ENCODE results near the gene ADCY1.
"Not testable (repeated sequence)": the region's sequence is repeated elsewhere in the genome, so short reads cannot be mapped to it uniquely, and the experiment has no call there.

ADCY1 gene

DNA sequence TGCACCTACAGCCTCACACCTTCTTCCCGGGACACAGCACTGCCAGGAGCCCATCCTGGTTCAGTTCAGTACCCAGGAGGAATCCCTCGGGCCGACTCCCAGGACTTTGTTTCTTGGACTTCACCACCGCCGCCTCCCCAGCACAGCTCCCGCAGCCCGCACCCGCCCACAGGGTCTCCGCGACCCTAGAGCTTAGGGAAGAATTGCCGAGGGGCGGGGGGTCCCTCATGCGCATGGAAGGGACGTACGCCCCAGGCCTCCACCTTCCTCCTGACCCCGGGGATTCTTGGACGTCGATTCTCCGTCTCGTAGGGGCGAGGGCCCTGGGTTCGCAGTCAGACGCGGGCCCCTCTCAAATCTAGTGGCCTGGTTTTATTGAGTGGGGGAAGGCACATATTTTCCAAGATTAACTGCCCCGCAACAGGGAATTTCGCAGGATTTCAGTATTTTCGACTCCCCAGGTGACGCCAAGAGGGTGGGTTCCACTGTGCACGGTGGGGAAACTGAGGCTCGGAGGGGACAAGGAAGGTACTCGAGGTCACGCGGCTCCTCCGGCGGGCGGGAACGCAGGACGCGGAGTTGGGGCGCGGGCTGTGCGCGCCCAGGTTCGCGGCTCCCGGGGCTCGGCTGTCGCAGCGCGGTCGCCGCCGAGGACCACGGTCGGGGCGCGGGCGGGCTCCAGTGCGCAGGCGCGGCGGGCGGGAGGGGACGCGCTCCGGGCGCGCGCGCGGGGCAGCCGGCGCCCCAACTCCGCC lies at the start of gene ADCY1:
Gene ADCY1 (plus strand): TSS at position 708 of the 755 bp plus-strand sequence. CDS start 176 bp downstream, outside the sequence.
- peak; percentile 66 for DNase-seq

DNA sequence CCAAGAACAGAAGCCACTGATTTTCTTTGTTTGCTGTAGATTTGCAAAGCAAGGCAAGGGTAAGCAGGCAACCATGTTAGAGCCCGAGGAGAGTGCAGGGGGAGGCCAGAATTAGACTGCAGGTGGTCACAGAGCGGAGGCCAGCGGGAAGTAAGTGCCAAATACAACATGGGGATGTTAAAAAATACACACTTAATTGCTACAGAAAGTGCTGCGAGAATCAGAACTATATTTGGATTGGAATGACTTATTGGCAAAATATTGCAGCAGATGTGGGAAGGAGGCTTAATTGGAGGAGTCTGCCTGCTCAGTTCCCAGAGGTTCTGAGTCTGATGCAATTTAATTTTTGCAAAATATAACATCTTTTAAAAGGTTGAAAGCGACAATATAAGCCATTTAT lies 49.7 kb upstream of the ADCY1 start:
- DNase-seq: no peak

- DNase-seq: no peak
Measured at GRCh38 chr7:45525057-45525456, 49.1 kb upstream of the ADCY1 start.

DNA sequence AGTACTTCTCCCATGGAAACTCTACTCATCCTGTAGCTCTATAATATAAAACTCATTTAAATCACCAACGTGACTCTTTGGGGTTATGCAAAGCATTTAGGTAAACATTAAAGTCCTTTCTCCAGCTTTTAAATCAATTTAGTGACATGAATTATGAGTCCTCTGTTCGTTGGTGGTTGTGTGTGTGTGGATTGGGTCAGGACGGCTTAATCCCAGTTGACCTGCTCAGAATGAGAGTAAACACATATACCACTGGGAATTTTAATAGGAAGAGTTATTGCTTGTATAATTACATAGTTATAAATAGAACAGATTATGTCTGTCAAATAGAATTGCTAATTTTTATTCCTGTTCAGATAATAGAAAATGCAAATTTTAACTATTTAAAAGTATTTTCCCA lies 30.7 kb upstream of the ADCY1 start:
- no peak for DNase-seq

DNA sequence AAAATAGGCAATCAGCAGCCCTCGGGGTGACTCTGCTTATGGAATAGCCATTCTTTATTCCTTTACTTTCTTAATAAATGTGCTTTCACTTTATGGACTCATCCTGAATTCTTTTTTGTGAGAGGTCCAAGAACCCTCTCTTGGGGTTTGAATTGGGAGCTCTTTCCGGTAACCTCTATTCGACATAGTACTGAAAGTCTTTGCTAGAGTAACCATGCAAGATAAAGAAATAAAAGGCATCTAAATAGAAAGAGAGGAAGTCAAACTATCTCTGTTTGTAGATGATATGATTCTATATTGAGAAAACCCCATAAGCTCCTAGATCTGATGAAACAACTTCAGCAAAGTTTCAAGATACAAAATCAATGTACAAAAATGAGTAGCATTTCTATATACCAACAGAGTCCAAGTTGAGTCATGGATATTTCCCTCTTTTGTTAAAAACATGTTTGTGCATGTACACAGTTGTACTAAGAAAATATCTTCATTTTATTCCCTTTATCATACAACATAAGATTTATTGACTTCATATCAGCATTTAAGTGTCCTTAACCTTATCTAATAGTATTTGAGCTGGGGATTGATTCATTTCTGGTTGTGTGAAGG lies 29.0 kb upstream of the ADCY1 start:
- not testable (repeated sequence) for DNase-seq

DNA sequence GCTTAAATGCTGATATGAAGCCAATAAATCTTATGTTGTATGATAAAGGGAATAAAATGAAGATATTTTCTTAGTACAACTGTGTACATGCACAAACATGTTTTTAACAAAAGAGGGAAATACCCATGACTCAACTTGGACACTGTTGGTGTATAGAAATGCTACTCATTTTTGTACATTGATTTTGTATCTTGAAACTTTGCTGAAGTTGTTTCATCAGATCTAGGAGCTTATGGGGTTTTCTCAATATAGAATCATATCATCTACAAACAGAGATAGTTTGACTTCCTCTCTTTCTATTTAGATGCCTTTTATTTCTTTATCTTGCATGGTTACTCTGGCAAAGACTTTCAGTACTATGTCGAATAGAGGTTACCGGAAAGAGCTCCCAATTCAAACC lies 25.3 kb upstream of the ADCY1 start:
- DNase-seq: not testable (repeated sequence)

- DNase-seq: peak; percentile 7
Measured at GRCh38 chr7:45563401-45563800, 10.8 kb upstream of the ADCY1 start.

DNA sequence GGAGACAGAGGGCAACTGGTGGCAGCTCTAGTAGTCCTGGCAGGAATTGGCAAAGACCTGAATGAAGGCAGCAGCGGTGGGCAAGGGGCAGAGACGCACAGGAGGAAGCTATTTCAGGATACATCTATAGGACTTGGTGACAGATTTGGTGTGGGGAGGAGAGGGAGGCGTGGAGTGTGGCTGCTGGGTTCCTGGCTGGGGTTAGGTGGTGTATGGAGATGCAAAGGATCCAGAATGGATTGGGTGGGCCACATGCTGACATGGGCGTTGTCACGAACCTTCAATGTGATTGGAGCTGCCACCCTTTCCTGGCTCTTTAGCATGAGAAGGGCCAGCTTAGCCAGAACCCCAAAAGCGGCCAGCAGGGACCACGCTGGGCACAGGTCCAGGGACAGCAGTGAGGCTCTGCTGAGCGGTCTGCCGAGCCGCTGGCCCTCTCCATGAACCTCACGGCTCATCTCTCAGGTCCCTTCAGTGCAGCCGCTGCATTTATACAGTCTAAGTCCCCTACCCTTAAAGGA lies 10.2 kb upstream of the ADCY1 start:
- DNase-seq: peak; percentile 8

DNA sequence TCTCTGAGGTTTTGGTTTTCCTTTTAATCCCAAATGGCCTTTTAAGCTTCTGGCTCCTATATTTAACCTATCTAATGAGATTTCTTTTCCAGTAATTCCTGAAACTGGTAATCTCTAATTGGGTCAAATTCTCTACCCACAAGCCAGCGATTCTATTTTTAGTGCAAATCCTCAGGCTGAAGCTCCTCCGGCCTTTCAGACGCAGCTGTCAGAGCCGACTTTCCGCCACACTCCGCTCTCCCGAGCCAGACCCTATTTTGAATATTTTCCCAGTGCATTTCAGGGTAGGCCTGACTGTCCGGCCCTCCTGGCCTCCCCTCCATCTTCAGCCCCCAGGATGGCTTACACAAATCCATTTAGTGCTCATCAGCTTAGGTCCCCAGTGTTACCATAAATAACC lies 9.7 kb upstream of the ADCY1 start:
- DNase-seq: no peak

DNA sequence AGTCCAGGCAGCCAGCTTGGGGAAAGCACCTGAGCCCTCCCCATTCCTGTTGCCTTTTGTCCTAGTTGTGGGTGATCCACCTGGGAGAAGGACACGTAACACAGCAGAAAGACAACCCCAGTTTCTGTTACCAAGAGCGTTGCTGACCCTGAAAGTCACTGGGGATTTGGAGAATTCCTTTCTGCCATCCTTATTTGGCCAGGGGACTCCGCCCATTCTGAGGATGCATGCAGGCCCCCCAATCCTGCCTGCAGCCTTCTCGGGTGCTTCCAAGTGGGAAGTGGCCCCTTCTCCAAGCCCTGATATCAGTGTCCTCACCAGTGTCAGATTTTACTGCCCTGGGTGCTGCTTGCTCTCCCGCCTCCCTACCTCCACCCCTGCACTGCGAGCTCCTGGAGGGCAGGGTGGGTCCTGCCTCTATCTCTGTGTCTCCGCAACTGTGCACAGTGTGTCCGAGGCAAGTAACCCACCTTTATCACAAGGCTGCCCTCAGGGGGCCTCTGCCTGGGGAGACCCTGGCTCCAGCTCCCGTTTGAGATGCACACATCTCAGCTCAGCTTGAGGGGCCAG lies 9.2 kb upstream of the ADCY1 start:
- peak; percentile 22 for DNase-seq

DNA sequence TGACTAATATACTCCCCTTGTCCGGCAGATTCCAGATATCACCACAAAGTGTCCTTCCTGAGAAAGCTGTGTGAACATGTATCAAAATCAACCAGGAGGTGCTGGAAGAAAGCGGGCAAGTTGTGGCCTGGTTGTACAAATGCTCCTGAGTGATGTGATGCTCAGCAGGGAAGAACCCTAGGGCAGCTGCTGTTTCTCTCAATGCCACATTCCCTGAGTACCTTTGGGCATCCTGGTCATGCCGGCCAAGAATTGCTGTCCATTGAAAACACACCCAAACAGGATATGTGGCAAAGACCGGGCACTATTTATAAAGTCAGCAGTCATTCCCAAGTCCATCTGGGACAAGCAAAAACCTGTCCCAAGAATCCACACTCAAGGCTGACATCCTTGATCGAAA lies 7.8 kb upstream of the ADCY1 start:
- DNase-seq: no peak

GRCh38 chr7:45566961-45567360 lies 7.2 kb upstream of the ADCY1 start:
- no peak for DNase-seq

DNA sequence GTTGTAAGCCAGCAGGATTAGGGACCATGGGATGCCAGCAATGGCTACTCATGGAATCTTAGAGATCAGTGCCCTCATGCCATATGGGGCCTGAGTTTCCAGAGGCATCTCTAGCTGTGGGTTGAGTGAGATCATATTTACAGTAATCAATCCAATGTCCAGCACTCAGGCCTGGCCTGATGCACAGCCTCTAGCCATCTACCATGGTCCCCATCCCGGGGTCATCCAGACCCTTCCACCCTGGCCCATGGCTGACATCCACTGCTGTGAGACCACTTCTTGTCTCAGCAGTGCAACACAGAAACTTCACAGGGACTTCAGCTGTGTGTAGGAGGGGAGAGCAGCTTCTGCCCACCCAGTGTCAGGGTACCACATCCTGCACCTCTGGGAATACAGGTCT lies 6.5 kb upstream of the ADCY1 start:
- DNase-seq: peak; percentile 18

DNA sequence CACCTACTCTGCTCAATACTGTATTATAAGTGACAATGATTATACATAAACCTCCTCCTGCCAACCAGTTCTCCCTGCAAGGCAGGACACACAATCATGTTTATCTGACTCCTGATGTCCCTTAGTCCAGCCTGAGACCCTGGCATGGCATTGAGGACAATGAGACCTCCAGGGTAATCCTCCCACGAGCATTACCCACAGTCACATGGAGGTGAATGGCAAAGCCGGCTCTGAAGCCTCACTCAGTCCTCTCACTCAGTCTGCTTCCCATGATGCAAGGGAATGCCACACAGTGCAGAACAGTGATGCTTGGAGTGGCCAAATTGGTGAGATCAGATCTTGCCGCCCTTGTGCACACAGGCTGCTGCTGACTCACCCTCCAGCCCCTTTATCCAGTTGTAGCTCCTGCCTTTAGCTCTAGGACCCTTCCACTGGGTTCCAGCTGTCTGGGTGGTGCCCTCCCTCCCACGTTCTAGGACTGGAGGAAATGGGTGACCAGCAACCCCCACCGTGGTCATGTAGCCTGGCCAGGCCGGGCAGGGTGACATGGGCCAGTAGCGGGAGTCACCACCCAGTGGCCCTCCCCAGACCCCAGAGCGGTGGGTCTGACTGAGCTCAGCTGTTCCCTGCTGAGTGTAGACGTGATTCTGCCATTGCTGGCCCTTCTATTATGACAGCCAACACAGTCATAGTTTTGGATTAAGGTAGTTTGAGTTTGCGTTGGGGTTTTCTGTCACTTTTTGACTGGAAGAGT lies 5.5 kb upstream of the ADCY1 start:
- no peak for DNase-seq

- DNase-seq: no peak
Measured at GRCh38 chr7:45569290-45569685, 4.9 kb upstream of the ADCY1 start.

- DNase-seq: no peak
Measured at GRCh38 chr7:45570797-45571196, 3.4 kb upstream of the ADCY1 start.

DNA sequence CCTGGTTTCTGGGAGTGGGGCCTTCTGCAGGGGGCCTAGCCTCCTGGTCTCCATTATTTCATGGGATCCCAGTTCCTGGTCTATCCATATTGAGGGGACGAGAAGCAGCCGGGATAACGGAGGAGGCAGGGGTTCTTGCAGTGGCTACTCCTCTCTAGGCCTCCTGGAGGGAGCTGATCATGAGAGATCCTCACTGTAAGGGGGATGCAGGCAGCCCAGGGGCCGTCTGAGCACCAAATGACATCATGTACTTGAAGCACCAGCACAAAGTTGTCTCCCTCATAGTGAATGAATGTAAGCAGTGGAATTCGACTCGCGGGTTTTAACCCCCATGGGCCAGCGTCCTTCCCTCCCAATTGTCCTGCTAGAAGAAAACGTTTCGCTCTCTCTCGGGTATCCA lies 964 bp upstream of the ADCY1 start:
- DNase-seq: no peak

DNA sequence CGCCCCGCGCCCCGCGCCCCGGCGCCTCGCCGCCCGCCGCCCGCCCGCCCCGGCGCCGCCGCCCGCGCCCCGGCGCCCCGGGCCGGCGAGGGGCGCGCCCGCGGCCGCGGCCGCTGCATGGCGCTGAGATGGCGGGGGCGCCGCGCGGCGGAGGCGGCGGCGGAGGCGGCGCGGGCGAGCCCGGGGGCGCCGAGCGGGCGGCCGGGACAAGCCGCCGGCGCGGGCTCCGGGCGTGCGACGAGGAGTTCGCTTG lies 174 bp downstream of the ADCY1 start:
- no peak for DNase-seq

DNA sequence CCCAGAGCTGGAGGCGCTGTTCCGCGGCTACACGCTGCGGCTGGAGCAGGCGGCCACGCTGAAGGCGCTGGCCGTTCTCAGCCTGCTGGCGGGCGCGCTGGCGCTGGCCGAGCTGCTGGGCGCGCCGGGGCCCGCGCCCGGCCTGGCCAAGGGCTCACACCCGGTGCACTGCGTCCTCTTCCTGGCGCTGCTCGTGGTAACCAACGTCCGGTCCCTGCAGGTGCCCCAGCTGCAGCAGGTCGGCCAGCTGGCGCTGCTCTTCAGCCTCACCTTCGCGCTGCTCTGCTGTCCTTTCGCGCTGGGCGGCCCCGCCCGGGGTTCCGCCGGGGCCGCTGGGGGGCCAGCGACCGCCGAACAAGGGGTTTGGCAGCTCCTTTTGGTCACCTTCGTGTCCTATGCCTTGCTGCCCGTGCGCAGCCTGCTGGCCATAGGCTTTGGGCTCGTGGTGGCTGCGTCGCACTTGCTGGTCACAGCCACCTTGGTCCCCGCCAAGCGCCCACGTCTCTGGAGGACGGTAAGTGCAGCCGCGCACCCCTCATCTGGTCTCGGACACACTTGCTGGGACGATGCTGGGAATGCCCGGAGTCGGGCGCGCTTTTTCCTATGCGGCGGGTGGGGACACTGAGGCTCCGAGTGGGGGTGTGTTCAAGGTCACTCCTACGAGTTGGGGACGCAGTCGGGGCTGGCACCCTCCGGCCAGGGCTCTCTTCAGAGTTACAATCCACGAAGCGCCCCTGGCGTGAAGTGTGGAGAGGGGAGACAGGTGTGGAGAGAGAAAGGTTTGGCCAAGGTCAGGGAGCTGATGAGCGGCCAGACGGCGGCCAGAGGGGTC lies 717 bp downstream of the ADCY1 start:
- DNase-seq: no peak

GRCh38 chr7:45575501-45576248 lies 1.5 kb downstream of the ADCY1 start:
- no peak for DNase-seq

GRCh38 chr7:45576249-45576929 lies 2.2 kb downstream of the ADCY1 start:
- DNase-seq: no peak

All from activated CD8-positive, alpha-beta memory T cell treated with anti-CD3 and anti-CD28 coated beads, Interleukin-2, amount 50 U/mL, for 48 hours (primary cell).